SHP77 treated with DMSO at 0.1 percent for 48 hours (cell line): Measurements from ENCODE around the gene ERC1.
A peak's percentile ranks its signal among the peaks of the same experiment; 100 is the strongest.

Source experiments
- DNase-seq: peaks from one replicate; lab custom pipeline; 2025; lab: John Stamatoyannopoulos, UW

The ERC1 gene

GRCh38 chr12:1445807-1446206 lies 454.8 kb downstream of the ERC1 start:
- no peak for DNase-seq

- no peak for DNase-seq
Observed at GRCh38 chr12:1448336-1448735, 457.3 kb downstream of the ERC1 start.

- DNase-seq = no peak
Observed at GRCh38 chr12:1453810-1454209, 462.8 kb downstream of the ERC1 start.

GRCh38 chr12:1456885-1457284 lies 465.9 kb downstream of the ERC1 start:
- DNase-seq = no peak

GRCh38 chr12:1457901-1458300 lies 466.9 kb downstream of the ERC1 start:
- no peak for DNase-seq

GRCh38 chr12:1459339-1459738 lies 468.3 kb downstream of the ERC1 start:
- DNase-seq = no peak

- DNase-seq = no peak
Observed at GRCh38 chr12:1463073-1463905, 472.3 kb downstream of the ERC1 start.

GRCh38 chr12:1464925-1465324 lies 473.9 kb downstream of the ERC1 start:
- no peak for DNase-seq

- no peak for DNase-seq
Observed at GRCh38 chr12:1465990-1466389, 475.0 kb downstream of the ERC1 start.

- DNase-seq = no peak
Observed at GRCh38 chr12:1466481-1467154, 475.6 kb downstream of the ERC1 start.

- DNase-seq = no peak
Observed at GRCh38 chr12:1467710-1468109, 476.7 kb downstream of the ERC1 start.

GRCh38 chr12:1469070-1469469 lies 478.0 kb downstream of the ERC1 start:
- DNase-seq = no peak

- no peak for DNase-seq
Observed at GRCh38 chr12:1470051-1470450, 479.0 kb downstream of the ERC1 start.

- DNase-seq = no peak
Observed at GRCh38 chr12:1471224-1471623, 480.2 kb downstream of the ERC1 start.

- DNase-seq = no peak
Observed at GRCh38 chr12:1473418-1473817, 482.4 kb downstream of the ERC1 start.

- DNase-seq = no peak
Observed at GRCh38 chr12:1474041-1474573, 483.1 kb downstream of the ERC1 start.

- DNase-seq = peak; percentile 30
Observed at GRCh38 chr12:1474574-1475153, 483.6 kb downstream of the ERC1 start.

GRCh38 chr12:1479645-1480044 lies 488.6 kb downstream of the ERC1 start:
- DNase-seq = no peak

GRCh38 chr12:1481326-1481725 lies 490.3 kb downstream of the ERC1 start:
- no peak for DNase-seq

- no peak for DNase-seq
Observed at GRCh38 chr12:1481906-1482305, 490.9 kb downstream of the ERC1 start.

GRCh38 chr12:1488908-1489381 lies 497.9 kb downstream of the ERC1 start:
- no peak for DNase-seq

- DNase-seq = no peak
Observed at GRCh38 chr12:1491983-1492697, 501.1 kb downstream of the ERC1 start.
